ENCODE data around the gene DRC7.
"Not testable (repeated sequence)": the region's sequence is repeated elsewhere in the genome, so short reads cannot be mapped to it uniquely, and the experiment has no call there.

DRC7 gene

GRCh38 chr16:57743886-57744641, 49.5 kb downstream of the DRC7 start:
- Histone ChIP-seq H3K4me1 (ENCODE audit: control insufficient read depth in 1 of 2, insufficient read depth in 2 of 2, low read length in 2 of 2) (no peaks in the 10 kb centered on the region), H3K27me3 (ENCODE audit: low read depth, low read length) (no peaks in the 10 kb centered on the region), H3K9me3 (ENCODE audit: control insufficient read depth in 1 of 2, low read length in 2 of 2) (no peaks in the 10 kb centered on the region), H3K36me3 (ENCODE audit: control insufficient read depth in 1 of 2, insufficient read depth in 2 of 2, low read length in 2 of 2) (peaks cover 16 to 37% of the 10 kb centered on the region in 2 donors), H3K27ac (ENCODE audit: low read length) (no peak overlapping the region), H3K4me3 (ENCODE audit: low read depth in 1 of 2, low read length in 2 of 2) (no peak overlapping the region)

- Histone ChIP-seq H3K4me3 (ENCODE audit: low read depth in 1 of 2, low read length in 2 of 2) (no peak overlapping the region), H3K27ac (ENCODE audit: low read length) (no peak overlapping the region), H3K36me3 (ENCODE audit: control insufficient read depth in 1 of 2, insufficient read depth in 2 of 2, low read length in 2 of 2) (peaks cover 16 to 41% of the 10 kb centered on the region in 2 donors), H3K9me3 (ENCODE audit: control insufficient read depth in 1 of 2, low read length in 2 of 2) (no peaks in the 10 kb centered on the region), H3K4me1 (ENCODE audit: control insufficient read depth in 1 of 2, insufficient read depth in 2 of 2, low read length in 2 of 2) (no peaks in the 10 kb centered on the region), H3K27me3 (ENCODE audit: low read depth, low read length) (no peaks in the 10 kb centered on the region)
Measured at GRCh38 chr16:57744642-57744903, 50.0 kb downstream of the DRC7 start.

- no peaks in the 10 kb centered on the region for H3K9me3 ChIP-seq (ENCODE audit: control insufficient read depth in 1 of 2, low read length in 2 of 2)
- H3K27me3 ChIP-seq (ENCODE audit: low read depth, low read length) = no peaks in the 10 kb centered on the region
- peaks cover 16 to 47% of the 10 kb centered on the region in 2 donors for H3K36me3 ChIP-seq (ENCODE audit: control insufficient read depth in 1 of 2, insufficient read depth in 2 of 2, low read length in 2 of 2)
- H3K27ac ChIP-seq (ENCODE audit: low read length) = no peak overlapping the region
- H3K4me1 ChIP-seq (ENCODE audit: control insufficient read depth in 1 of 2, insufficient read depth in 2 of 2, low read length in 2 of 2) = no peaks in the 10 kb centered on the region
- no peak overlapping the region for H3K4me3 ChIP-seq (ENCODE audit: low read depth in 1 of 2, low read length in 2 of 2)
Measured at GRCh38 chr16:57745768-57746167, 51.2 kb downstream of the DRC7 start.

GRCh38 chr16:57746316-57746715, 51.7 kb downstream of the DRC7 start:
- not testable (repeated sequence) for H3K27ac ChIP-seq (ENCODE audit: low read length); H3K27me3 ChIP-seq (ENCODE audit: low read depth, low read length); H3K9me3 ChIP-seq (ENCODE audit: control insufficient read depth in 1 of 2, low read length in 2 of 2); H3K4me1 ChIP-seq (ENCODE audit: control insufficient read depth in 1 of 2, insufficient read depth in 2 of 2, low read length in 2 of 2); H3K4me3 ChIP-seq (ENCODE audit: low read depth in 1 of 2, low read length in 2 of 2)
- H3K36me3 ChIP-seq (ENCODE audit: control insufficient read depth in 1 of 2, insufficient read depth in 2 of 2, low read length in 2 of 2) = peaks cover 16 to 52% of the 10 kb centered on the region in 2 donors

GRCh38 chr16:57747091-57747490, 52.5 kb downstream of the DRC7 start:
- Histone ChIP-seq H3K36me3 (ENCODE audit: control insufficient read depth in 1 of 2, insufficient read depth in 2 of 2, low read length in 2 of 2) (peaks cover 22 to 47% of the 10 kb centered on the region in 2 donors), H3K9me3 (ENCODE audit: control insufficient read depth in 1 of 2, low read length in 2 of 2) (no peaks in the 10 kb centered on the region), H3K27ac (ENCODE audit: low read length) (no peak overlapping the region)

GRCh38 chr16:57747496-57747895, 52.9 kb downstream of the DRC7 start:
- no peak overlapping the region for H3K4me3 ChIP-seq (ENCODE audit: low read depth in 1 of 2, low read length in 2 of 2)
- no peak overlapping the region for H3K27ac ChIP-seq (ENCODE audit: low read length)
- no peaks in the 10 kb centered on the region for H3K27me3 ChIP-seq (ENCODE audit: low read depth, low read length)
- H3K36me3 ChIP-seq (ENCODE audit: control insufficient read depth in 1 of 2, insufficient read depth in 2 of 2, low read length in 2 of 2) = peaks cover 18 to 45% of the 10 kb centered on the region in 2 donors
- H3K4me1 ChIP-seq (ENCODE audit: control insufficient read depth in 1 of 2, insufficient read depth in 2 of 2, low read length in 2 of 2) = no peaks in the 10 kb centered on the region
- no peaks in the 10 kb centered on the region for H3K9me3 ChIP-seq (ENCODE audit: control insufficient read depth in 1 of 2, low read length in 2 of 2)

More at GRCh38 chr16:57747091-57747490, 52.5 kb downstream of the DRC7 start:
- Histone ChIP-seq H3K4me1 (ENCODE audit: control insufficient read depth in 1 of 2, insufficient read depth in 2 of 2, low read length in 2 of 2) (no peaks in the 10 kb centered on the region), H3K4me3 (ENCODE audit: low read depth in 1 of 2, low read length in 2 of 2) (no peak overlapping the region), H3K27me3 (ENCODE audit: low read depth, low read length) (no peaks in the 10 kb centered on the region)

GRCh38 chr16:57747996-57748395, 53.4 kb downstream of the DRC7 start:
- no peaks in the 10 kb centered on the region for H3K9me3 ChIP-seq (ENCODE audit: control insufficient read depth in 1 of 2, low read length in 2 of 2)
- H3K36me3 ChIP-seq (ENCODE audit: control insufficient read depth in 1 of 2, insufficient read depth in 2 of 2, low read length in 2 of 2) = peaks cover 15 to 49% of the 10 kb centered on the region in 2 donors
- H3K27ac ChIP-seq (ENCODE audit: low read length) = no peak overlapping the region
- no peak overlapping the region for H3K4me3 ChIP-seq (ENCODE audit: low read depth in 1 of 2, low read length in 2 of 2)
- H3K4me1 ChIP-seq (ENCODE audit: control insufficient read depth in 1 of 2, insufficient read depth in 2 of 2, low read length in 2 of 2) = no peaks in the 10 kb centered on the region
- H3K27me3 ChIP-seq (ENCODE audit: low read depth, low read length) = no peaks in the 10 kb centered on the region

GRCh38 chr16:57748596-57748995, 54.0 kb downstream of the DRC7 start:
- Histone ChIP-seq H3K4me3 (ENCODE audit: low read depth in 1 of 2, low read length in 2 of 2) (no peak overlapping the region), H3K27me3 (ENCODE audit: low read depth, low read length) (no peaks in the 10 kb centered on the region), H3K9me3 (ENCODE audit: control insufficient read depth in 1 of 2, low read length in 2 of 2) (no peaks in the 10 kb centered on the region), H3K4me1 (ENCODE audit: control insufficient read depth in 1 of 2, insufficient read depth in 2 of 2, low read length in 2 of 2) (no peaks in the 10 kb centered on the region), H3K36me3 (ENCODE audit: control insufficient read depth in 1 of 2, insufficient read depth in 2 of 2, low read length in 2 of 2) (peaks cover 15 to 52% of the 10 kb centered on the region in 2 donors), H3K27ac (ENCODE audit: low read length) (no peak overlapping the region)

- Histone ChIP-seq H3K27me3 (ENCODE audit: low read depth, low read length) (no peaks in the 10 kb centered on the region), H3K4me1 (ENCODE audit: control insufficient read depth in 1 of 2, insufficient read depth in 2 of 2, low read length in 2 of 2) (no peaks in the 10 kb centered on the region), H3K36me3 (ENCODE audit: control insufficient read depth in 1 of 2, insufficient read depth in 2 of 2, low read length in 2 of 2) (peaks cover 15 to 52% of the 10 kb centered on the region in 2 donors)
Measured at GRCh38 chr16:57749101-57749692, 54.6 kb downstream of the DRC7 start.

GRCh38 chr16:57749856-57750452, 55.3 kb downstream of the DRC7 start:
- Histone ChIP-seq H3K4me1 (ENCODE audit: control insufficient read depth in 1 of 2, insufficient read depth in 2 of 2, low read length in 2 of 2) (no peaks in the 10 kb centered on the region), H3K36me3 (ENCODE audit: control insufficient read depth in 1 of 2, insufficient read depth in 2 of 2, low read length in 2 of 2) (peaks cover 15 to 47% of the 10 kb centered on the region in 2 donors), H3K27me3 (ENCODE audit: low read depth, low read length) (no peaks in the 10 kb centered on the region), H3K27ac (ENCODE audit: low read length) (no peak overlapping the region), H3K9me3 (ENCODE audit: control insufficient read depth in 1 of 2, low read length in 2 of 2) (no peaks in the 10 kb centered on the region), H3K4me3 (ENCODE audit: low read depth in 1 of 2, low read length in 2 of 2) (no peak overlapping the region)

More at GRCh38 chr16:57749101-57749692, 54.6 kb downstream of the DRC7 start:
- Histone ChIP-seq H3K9me3 (ENCODE audit: control insufficient read depth in 1 of 2, low read length in 2 of 2) (no peaks in the 10 kb centered on the region), H3K27ac (ENCODE audit: low read length) (no peak overlapping the region), H3K4me3 (ENCODE audit: low read depth in 1 of 2, low read length in 2 of 2) (no peak overlapping the region)

GRCh38 chr16:57750796-57751538, 56.4 kb downstream of the DRC7 start:
- Histone ChIP-seq H3K9me3 (ENCODE audit: control insufficient read depth in 1 of 2, low read length in 2 of 2) (no peaks in the 10 kb centered on the region), H3K36me3 (ENCODE audit: control insufficient read depth in 1 of 2, insufficient read depth in 2 of 2, low read length in 2 of 2) (peaks cover 15 to 55% of the 10 kb centered on the region in 2 donors), H3K27me3 (ENCODE audit: low read depth, low read length) (no peaks in the 10 kb centered on the region), H3K27ac (ENCODE audit: low read length) (no peak overlapping the region), H3K4me3 (ENCODE audit: low read depth in 1 of 2, low read length in 2 of 2) (no peak overlapping the region), H3K4me1 (ENCODE audit: control insufficient read depth in 1 of 2, insufficient read depth in 2 of 2, low read length in 2 of 2) (no peaks in the 10 kb centered on the region)
